Measurements from ENCODE around the gene ELAVL1.

GRCh38 chr19:7999376-7999775 is 6.1 kb downstream of the ELAVL1 start:
- TF ChIP-seq, protein P1, sequence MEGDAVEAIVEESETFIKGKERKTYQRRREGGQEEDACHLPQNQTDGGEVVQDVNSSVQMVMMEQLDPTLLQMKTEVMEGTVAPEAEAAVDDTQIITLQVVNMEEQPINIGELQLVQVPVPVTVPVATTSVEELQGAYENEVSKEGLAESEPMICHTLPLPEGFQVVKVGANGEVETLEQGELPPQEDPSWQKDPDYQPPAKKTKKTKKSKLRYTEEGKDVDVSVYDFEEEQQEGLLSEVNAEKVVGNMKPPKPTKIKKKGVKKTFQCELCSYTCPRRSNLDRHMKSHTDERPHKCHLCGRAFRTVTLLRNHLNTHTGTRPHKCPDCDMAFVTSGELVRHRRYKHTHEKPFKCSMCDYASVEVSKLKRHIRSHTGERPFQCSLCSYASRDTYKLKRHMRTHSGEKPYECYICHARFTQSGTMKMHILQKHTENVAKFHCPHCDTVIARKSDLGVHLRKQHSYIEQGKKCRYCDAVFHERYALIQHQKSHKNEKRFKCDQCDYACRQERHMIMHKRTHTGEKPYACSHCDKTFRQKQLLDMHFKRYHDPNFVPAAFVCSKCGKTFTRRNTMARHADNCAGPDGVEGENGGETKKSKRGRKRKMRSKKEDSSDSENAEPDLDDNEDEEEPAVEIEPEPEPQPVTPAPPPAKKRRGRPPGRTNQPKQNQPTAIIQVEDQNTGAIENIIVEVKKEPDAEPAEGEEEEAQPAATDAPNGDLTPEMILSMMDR (IDR thresholded peaks at IDR 0.05) = no peak
- TF ChIP-seq POLR2A (IDR thresholded peaks at IDR 0.05) = no peak
